HEK293T (cell line): ENCODE data around the gene KCNT1.

ENCODE experiments used
- CTBP1 ChIP-seq: fragments of 450-650 bp; IDR thresholded peaks from 2 replicates; pipeline ENCODE4 v1.6.1; 2016; ENCODE audit warnings: borderline replicate concordance
- SUZ12 ChIP-seq: fragments of 450-650 bp; IDR thresholded peaks from 2 replicates; pipeline ENCODE4 v1.6.1; 2016; ENCODE audit warnings: mild to moderate bottlenecking

DNA sequence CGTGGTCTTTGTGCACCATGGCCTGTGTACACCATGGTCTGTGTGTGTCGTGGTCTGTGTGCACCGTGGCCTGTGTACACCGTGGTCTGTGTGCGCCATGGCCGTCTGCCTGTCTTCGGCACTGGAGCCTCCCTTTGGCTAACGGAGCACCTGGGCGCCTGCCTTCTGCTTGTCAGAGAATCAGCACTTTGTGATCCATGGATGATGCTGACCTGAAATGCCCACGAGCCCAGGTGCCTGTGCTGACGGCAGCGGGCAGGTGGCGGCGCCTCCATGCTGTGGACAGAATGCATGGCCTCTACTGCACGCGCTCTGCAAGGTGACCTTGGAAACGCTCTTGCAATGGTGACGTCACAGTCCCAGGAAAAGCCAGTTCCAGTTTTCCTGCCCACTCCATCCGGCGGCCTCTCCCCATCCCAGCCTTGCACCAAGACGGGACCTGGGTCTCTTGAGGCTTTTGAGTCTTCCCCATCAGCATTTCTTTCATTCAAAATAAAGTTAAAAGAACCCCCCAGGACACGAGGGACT is 24.3 kb upstream of the KCNT1 start:
- TF ChIP-seq SUZ12: no peak
- TF ChIP-seq CTBP1: no peak
